CD4-positive, alpha-beta memory T cell (primary cell): Measurements from ENCODE around the gene LST1. TPM values are rescaled to one million over a fixed set of nuclear protein-coding genes. Genes with fewer than 3 reads are reported as not detected.

Experiments used
- CTCF ChIA-PET: fragments of 350-600 bp; sonication (Branson Sonifier 250); formaldehyde crosslinking; loops from one replicate; lab custom pipeline; 2021; ENCODE audit warnings: inconsistent platforms; ENCODE audit not compliant: partially characterized antibody; lab: Charles Lee
- POLR2A ChIA-PET: fragments of 350-600 bp; sonication (Branson Sonifier 250); formaldehyde crosslinking; loops from one replicate; lab custom pipeline; 2021; ENCODE audit not compliant: partially characterized antibody; lab: Charles Lee
- DNase-seq, 5 donors: peaks; one replicate each; pipeline versions ENCODE4 v3.0.0 to v3.0.0-alpha.2; 2020 to 2022; ENCODE audit warnings: mixed read lengths in 1 of 5
- H3K27ac ChIP-seq: one replicate; pipeline ENCODE4 v1.7.0; 2013; ENCODE audit warnings: low read depth, low read length
- H3K27me3 ChIP-seq: 2 replicates; pipeline ENCODE4 v1.7.0; 2013; ENCODE audit warnings: mild to moderate bottlenecking, low read length, moderate library complexity; ENCODE audit not compliant: insufficient read depth
- H3K36me3 ChIP-seq: 2 replicates; pipeline ENCODE4 v1.7.0; 2013; ENCODE audit warnings: mild to moderate bottlenecking, low read length, moderate library complexity; ENCODE audit not compliant: insufficient read depth
- H3K4me1 ChIP-seq: 2 replicates; pipeline ENCODE4 v1.7.0; 2013; ENCODE audit warnings: mild to moderate bottlenecking, low read length, moderate library complexity; ENCODE audit not compliant: insufficient read depth
- H3K4me3 ChIP-seq, 2 donors: one replicate each; pipeline ENCODE4 v1.7.0; 2013; ENCODE audit warnings: low read length in 2 of 2, mild to moderate bottlenecking in 1 of 2
- H3K9me3 ChIP-seq, 2 donors: one replicate each; pipeline ENCODE4 v1.7.0; 2013; ENCODE audit warnings: low read length in 2 of 2, control low read depth in 1 of 2; ENCODE audit not compliant: control insufficient read depth in 1 of 2
- H3K27ac Mint-ChIP-seq, 7 donors: one replicate each; pipeline ENCODE4 v1.8.0; 2020 to 2021; ENCODE audit warnings: mixed read lengths in 7 of 7, mild to moderate bottlenecking in 6 of 7, inconsistent platforms in 3 of 7, moderate library complexity in 3 of 7
- H3K27me3 Mint-ChIP-seq, 2 donors: one replicate each; pipeline ENCODE4 v1.8.0; 2020 to 2021; ENCODE audit warnings: mixed read lengths in 2 of 2
- H3K36me3 Mint-ChIP-seq, 2 donors: one replicate each; pipeline ENCODE4 v1.8.0; 2020 to 2021; ENCODE audit warnings: mixed read lengths in 2 of 2, inconsistent platforms in 1 of 2, mild to moderate bottlenecking in 1 of 2
- H3K4me1 Mint-ChIP-seq, 4 donors: one replicate each; pipeline ENCODE4 v1.8.0; 2020 to 2021; ENCODE audit warnings: mixed read lengths in 4 of 4, mild to moderate bottlenecking in 1 of 4
- H3K4me3 Mint-ChIP-seq, 8 donors: one replicate each; pipeline ENCODE4 v1.8.0; 2020 to 2021; ENCODE audit warnings: mixed read lengths in 8 of 8, mild to moderate bottlenecking in 7 of 8, moderate library complexity in 6 of 8, inconsistent platforms in 3 of 8
- H3K9me3 Mint-ChIP-seq, 8 donors: one replicate each; pipeline ENCODE4 v1.8.0; 2020 to 2021; ENCODE audit warnings: mixed read lengths in 8 of 8, mild to moderate bottlenecking in 5 of 8, inconsistent platforms in 3 of 8, moderate library complexity in 1 of 8
- intact Hi-C: fragments of 100-400 bp; cut with micrococcal nuclease; formaldehyde crosslinking; loops from one replicate; pipeline ENCODE4 v1.15.1; 2023
- polyA plus RNA-seq, 2 donors: library from polyadenylated mRNA; unstranded; fragments of 300-500 nt; fragmentation: Illumina TruSeq; gene quantifications; one replicate each; pipeline ENCODE4 v1.2.3, GENCODE V29; 2021
- total RNA-seq, 2 experiments: library from RNA; stranded (reverse); gene quantifications; one replicate each; pipeline ENCODE4 v1.2.3, GENCODE V29; 2021

The LST1 gene
- total and polyA plus RNA-seq, 4 experiments from 2014 or later, result 13.6 to 34.8 (median 25.3) TPM

DNA sequence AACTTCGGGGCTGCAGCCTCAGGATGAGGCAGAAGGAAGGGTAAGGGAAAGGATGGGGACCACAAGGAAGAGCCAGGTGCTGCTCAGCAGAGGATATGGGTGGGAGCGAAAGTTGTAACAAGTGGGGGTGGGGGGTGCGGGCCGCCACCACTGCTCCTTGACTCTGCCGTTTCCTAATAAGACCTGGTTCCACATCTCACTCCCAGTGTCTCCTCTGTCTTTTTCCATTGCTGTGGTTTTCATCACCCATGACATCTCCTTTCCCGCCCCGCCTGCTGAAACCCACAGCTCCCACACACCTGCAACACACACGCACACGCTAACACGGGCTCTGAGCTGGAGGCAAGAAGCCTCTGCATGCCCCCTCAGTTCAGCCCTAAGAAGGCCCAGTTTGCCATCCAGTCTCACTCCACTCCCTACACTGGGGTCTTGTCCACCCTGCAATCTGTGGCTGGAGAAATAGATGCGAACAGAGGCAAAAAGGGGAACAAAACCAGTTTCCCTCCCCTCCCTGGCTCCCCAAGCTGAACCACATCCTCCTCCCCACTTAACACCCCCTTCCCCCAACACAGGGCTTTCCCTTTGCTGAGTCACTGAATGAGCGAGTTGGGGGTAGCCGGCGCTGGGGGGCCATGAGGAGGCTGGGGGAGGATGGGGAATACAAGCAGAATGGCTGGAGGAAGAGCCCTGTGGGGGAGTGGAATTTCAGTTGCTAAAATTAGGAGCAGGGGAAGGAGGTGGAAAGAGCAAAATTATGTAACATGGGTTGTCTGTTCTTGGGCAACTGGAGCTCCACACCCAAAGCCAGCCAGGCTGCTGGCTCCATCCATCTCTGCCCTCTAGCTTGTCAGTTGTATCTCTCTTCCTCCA, 27.2 kb upstream of the LST1 start:
- POLR2A ChIA-PET, result interaction anchor here (0.6 to 52.5 kb wide), 12 partner anchors 9 to 304 kb away, joined by 3 to 3597 read pairs (median 3); partner anchors contain the start of genes ABHD16A, ATP6V1G2, BAG6 and DDAH2
- H3K4me1 ChIP-seq, result peaks cover 79% of the 10 kb centered on the region
- H3K27ac Mint-ChIP-seq, result peak overlapping the region; percentile 91 to 99 (median 95)
- peaks cover 17 to 20% of the 10 kb centered on the region in 2 donors for H3K36me3 Mint-ChIP-seq
- H3K36me3 ChIP-seq, result no peaks in the 10 kb centered on the region
- H3K4me3 Mint-ChIP-seq, result peak overlapping the region; percentile 76 to 90 (median 84)
- CTCF ChIA-PET, result interaction anchor here (0.8 to 35.1 kb wide), 6 partner anchors 9 to 40 kb away, joined by 3 to 1152 read pairs (median 8); partner anchors contain the start of genes ATP6V1G2, LST1, LTB and NCR3
- peaks cover 48 to 77% (median 62%) of the 10 kb centered on the region in 4 donors for H3K4me1 Mint-ChIP-seq
- peak overlapping the region; percentile 1 to 53 for H3K4me3 ChIP-seq
- H3K27ac ChIP-seq, result peak overlapping the region; percentile 58
- no peaks in the 10 kb centered on the region for H3K9me3 ChIP-seq
- no peaks in the 10 kb centered on the region for H3K27me3 Mint-ChIP-seq
- H3K9me3 Mint-ChIP-seq, result no peaks in the 10 kb centered on the region
- DNase-seq, result peak; percentile 64 to 89 (median 72)
- intact Hi-C loops, result loop anchor here (1.0 kb wide), 2 partner anchors 9 to 23 kb away; partner anchors contain the start of gene LTB
- no peaks in the 10 kb centered on the region for H3K27me3 ChIP-seq

DNA sequence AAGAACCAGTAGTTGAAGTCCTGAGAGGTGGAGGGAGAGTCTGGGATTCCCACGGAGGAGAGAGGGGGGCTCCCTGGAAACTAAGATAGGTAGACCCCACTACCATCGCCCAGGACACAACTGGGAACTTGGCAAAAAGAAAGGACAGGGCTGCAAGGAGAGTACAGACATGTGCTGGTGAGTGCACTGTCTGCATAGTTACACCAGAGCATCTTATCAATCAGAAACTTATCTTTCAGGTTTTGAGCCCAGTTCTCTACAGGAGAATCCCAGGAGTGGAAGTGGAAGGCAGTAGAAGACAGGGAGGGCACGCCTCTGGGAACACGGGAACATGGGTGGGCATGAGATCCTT, 26.5 kb upstream of the LST1 start:
- no peaks in the 10 kb centered on the region for H3K36me3 ChIP-seq
- POLR2A ChIA-PET, result interaction anchor here (0.9 to 52.5 kb wide), 8 partner anchors 10 to 303 kb away, joined by 3 to 3597 read pairs (median 8); partner anchors contain the start of genes ABHD16A, BAG6, DDX39B and LST1
- peak overlapping the region; percentile 58 for H3K27ac ChIP-seq
- no peaks in the 10 kb centered on the region for H3K27me3 ChIP-seq
- peak overlapping the region; percentile 78 to 90 (median 84) for H3K4me3 Mint-ChIP-seq
- peaks cover 50 to 82% (median 63%) of the 10 kb centered on the region in 4 donors for H3K4me1 Mint-ChIP-seq
- no peaks in the 10 kb centered on the region for H3K9me3 ChIP-seq
- DNase-seq, result no peak
- peak overlapping the region; percentile 91 to 99 (median 95) for H3K27ac Mint-ChIP-seq
- H3K27me3 Mint-ChIP-seq, result no peaks in the 10 kb centered on the region
- no peaks in the 10 kb centered on the region for H3K9me3 Mint-ChIP-seq
- peak overlapping the region in 1 of 2 donors; percentile 53 for H3K4me3 ChIP-seq
- CTCF ChIA-PET, result interaction anchor here (0.8 to 35.1 kb wide), 7 partner anchors 8 to 39 kb away, joined by 3 to 1152 read pairs (median 10); partner anchors contain the start of genes ATP6V1G2, LST1, LTB and NCR3
- H3K4me1 ChIP-seq, result peaks cover 82% of the 10 kb centered on the region
- intact Hi-C loops, result loop anchor here (1.0 kb wide), 2 partner anchors 9 to 23 kb away; partner anchors contain the start of gene LTB
- peaks cover 19 to 22% of the 10 kb centered on the region in 2 donors for H3K36me3 Mint-ChIP-seq

DNA sequence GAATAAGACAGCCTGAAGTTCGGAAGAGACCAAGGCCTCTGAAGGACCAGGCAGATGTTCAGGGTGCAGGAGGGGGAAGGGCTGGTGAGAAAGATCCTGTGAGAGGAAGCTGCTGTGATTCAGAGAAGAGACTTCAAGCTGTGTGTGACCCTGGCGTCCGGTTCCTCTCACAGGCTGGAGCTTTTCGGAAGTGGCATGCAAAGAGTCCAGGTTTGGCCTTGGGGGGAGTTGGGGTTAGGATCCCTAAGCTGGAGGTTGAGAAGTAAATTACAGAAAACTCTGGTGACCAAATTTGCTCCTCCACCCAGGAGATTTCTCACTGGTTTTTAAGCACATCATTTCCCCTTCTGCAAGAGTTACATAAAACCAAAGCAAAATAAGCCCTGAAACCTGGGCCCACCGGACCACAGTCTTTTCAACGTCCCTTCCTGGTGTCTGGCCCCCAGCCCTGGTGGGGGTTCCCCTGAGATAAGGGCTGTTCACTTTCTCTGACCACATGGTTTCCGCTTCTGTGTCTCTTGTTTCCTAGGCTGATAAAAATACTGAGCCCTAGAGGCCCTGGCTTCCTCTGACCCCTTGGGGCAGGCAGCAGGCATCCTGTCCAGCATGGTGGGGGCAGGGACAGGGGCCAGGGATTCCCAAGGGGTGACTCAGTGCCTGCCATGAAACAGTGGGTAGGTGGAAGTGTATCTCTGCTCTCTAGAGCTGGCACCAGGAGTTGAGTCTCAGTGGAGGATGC, 25.9 kb upstream of the LST1 start:
- peak in 3 of 5 donors; percentile 35 to 76 (median 38) for DNase-seq
- Mint-ChIP-seq H3K27me3 (no peaks in the 10 kb centered on the region), H3K4me3 (peak overlapping the region; percentile 78 to 90 (median 84)), H3K4me1 (peaks cover 53 to 87% (median 65%) of the 10 kb centered on the region in 4 donors), H3K27ac (peak overlapping the region; percentile 91 to 99 (median 95)), H3K36me3 (peaks cover 24 to 25% of the 10 kb centered on the region in 2 donors), H3K9me3 (no peaks in the 10 kb centered on the region)
- H3K36me3 ChIP-seq, result no peaks in the 10 kb centered on the region
- peak overlapping the region; percentile 58 for H3K27ac ChIP-seq
- no peaks in the 10 kb centered on the region for H3K27me3 ChIP-seq
- H3K9me3 ChIP-seq, result no peaks in the 10 kb centered on the region
- peaks cover 87% of the 10 kb centered on the region for H3K4me1 ChIP-seq
- peak overlapping the region in 1 of 2 donors; percentile 53 for H3K4me3 ChIP-seq
- POLR2A ChIA-PET, result interaction anchor here (0.7 to 52.5 kb wide), 6 partner anchors 10 to 271 kb away, joined by 3 to 3597 read pairs (median 16); partner anchors contain the start of genes ATP6V1G2, DDX39B, LST1 and LTA
- intact Hi-C loops, result loop anchor here (1.0 kb wide), 3 partner anchors 8 to 22 kb away; partner anchors contain the start of genes LTA and LTB
- CTCF ChIA-PET, result interaction anchor here (0.8 to 35.1 kb wide), 6 partner anchors 9 to 39 kb away, joined by 3 to 1152 read pairs (median 12); partner anchors contain the start of genes LST1, LTB, NCR3 and NFKBIL1

DNA sequence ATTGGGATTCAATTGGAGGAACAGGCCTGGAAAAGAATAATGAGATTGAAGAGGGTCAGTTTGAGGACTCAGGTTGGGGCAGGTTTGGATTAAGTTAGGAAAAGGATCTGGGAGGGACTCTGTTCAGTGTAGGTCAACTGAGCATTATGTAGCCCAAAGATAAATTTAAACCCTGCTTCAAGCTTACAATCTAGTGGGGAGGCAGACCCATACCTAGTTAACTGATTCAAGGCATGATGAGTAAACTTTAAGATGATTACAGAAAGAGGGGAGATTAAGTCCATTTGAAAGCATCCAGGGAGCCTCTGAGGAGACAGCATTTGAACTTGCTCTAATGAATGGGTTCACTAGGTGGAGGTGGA, 25.4 kb upstream of the LST1 start:
- H3K27ac ChIP-seq, result peak overlapping the region; percentile 58
- Mint-ChIP-seq H3K4me1 (peaks cover 54 to 92% (median 70%) of the 10 kb centered on the region in 4 donors), H3K27ac (peak overlapping the region; percentile 72 to 99 (median 95)), H3K4me3 (peak overlapping the region in 7 of 8 donors; percentile 25 to 90 (median 85)), H3K27me3 (no peaks in the 10 kb centered on the region), H3K9me3 (peaks cover 0 to 2% (median 0%) of the 10 kb centered on the region in 8 donors), H3K36me3 (peaks cover 28 to 30% of the 10 kb centered on the region in 2 donors)
- DNase-seq, result no peak
- H3K36me3 ChIP-seq, result no peaks in the 10 kb centered on the region
- no peak overlapping the region for H3K4me3 ChIP-seq
- no peaks in the 10 kb centered on the region for H3K9me3 ChIP-seq
- POLR2A ChIA-PET, result interaction anchor here (0.7 to 52.5 kb wide), 5 partner anchors 11 to 22 kb away, joined by 3 to 3597 read pairs (median 29); partner anchors contain the start of genes ATP6V1G2, DDX39B, LST1 and LTA
- CTCF ChIA-PET, result interaction anchor here (2.8 to 35.1 kb wide), 3 partner anchors 9 to 38 kb away, joined by 13 to 1152 read pairs (median 595); partner anchors contain the start of genes LST1, LTB, NCR3 and TNF
- intact Hi-C loops, result loop anchor here (1.0 kb wide), 1 partner anchor 12 kb away; the partner anchor contains the start of gene LTA
- peaks cover 92% of the 10 kb centered on the region for H3K4me1 ChIP-seq
- H3K27me3 ChIP-seq, result no peaks in the 10 kb centered on the region

DNA sequence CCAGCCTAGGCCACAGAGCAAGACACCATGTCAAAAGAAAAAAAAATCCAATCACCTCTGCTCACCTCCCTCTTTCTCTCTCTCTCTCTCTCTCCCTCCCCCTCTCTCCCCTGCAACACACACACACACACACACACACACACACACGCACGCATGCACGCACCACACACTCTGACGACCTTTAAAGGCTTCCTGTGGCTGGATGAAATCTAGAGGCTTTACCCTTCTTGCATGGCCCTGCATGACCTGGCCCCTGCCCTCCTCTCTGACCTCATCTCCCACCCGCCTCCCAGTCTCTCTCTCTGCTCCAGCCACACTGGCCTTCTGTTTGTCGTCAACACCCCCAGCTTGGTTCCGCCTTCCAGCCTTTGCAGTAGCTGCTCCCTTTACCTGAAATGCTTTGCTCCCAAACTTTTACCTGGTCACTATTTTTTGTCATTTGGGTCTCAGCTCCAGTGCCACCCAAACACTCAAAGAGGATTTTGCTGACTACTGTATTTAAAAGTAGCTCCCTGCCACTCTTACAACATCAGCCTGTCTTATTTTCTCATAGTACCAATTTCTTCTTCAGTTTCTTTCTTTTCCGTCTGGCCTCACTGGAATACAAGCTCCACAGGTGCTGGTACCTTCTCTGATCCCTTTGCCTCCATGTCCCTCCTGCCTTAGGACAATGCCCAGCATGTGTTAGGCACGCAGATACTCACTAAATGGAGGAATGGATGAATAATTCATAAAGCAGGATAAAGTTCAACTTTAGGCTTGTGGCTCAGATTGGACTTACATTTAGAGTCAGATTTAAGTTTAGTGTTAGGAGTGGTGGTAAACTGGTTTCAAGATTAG, 18.3 kb upstream of the LST1 start:
- ChIA-PET POLR2A (interaction anchor here (0.8 to 52.5 kb wide), 4 partner anchors 4 to 86 kb away, joined by 3 to 3597 read pairs (median 1800); partner anchors contain the start of genes ATP6V1G2, BAG6, DDX39B and LST1), CTCF (interaction anchor here (0.9 to 35.1 kb wide), 7 partner anchors 9 to 75 kb away, joined by 3 to 1152 read pairs (median 4); partner anchors contain the start of genes LTB and NCR3)
- H3K27ac Mint-ChIP-seq, result peak overlapping the region; percentile 95 to 99 (median 98)
- H3K27me3 Mint-ChIP-seq, result no peaks in the 10 kb centered on the region
- peaks cover 53 to 87% (median 68%) of the 10 kb centered on the region in 4 donors for H3K4me1 Mint-ChIP-seq
- intact Hi-C loops, result loop anchor here (1.0 kb wide), 2 partner anchors 8 to 9 kb away; no protein-coding TSS in a partner anchor
- Histone ChIP-seq H3K36me3 (no peaks in the 10 kb centered on the region), H3K4me3 (no peak overlapping the region), H3K27me3 (no peaks in the 10 kb centered on the region), H3K27ac (peak overlapping the region; percentile 79), H3K9me3 (no peaks in the 10 kb centered on the region), H3K4me1 (peaks cover 90% of the 10 kb centered on the region)
- H3K9me3 Mint-ChIP-seq, result peaks cover 0 to 9% (median 0%) of the 10 kb centered on the region in 8 donors
- peak overlapping the region; percentile 48 to 83 (median 72) for H3K4me3 Mint-ChIP-seq
- DNase-seq, result peak in 4 of 5 donors; percentile 37 to 56 (median 45)
- peaks cover 20 to 26% of the 10 kb centered on the region in 2 donors for H3K36me3 Mint-ChIP-seq
